ENCODE results near the gene FNBP1L.

The FNBP1L gene

DNA sequence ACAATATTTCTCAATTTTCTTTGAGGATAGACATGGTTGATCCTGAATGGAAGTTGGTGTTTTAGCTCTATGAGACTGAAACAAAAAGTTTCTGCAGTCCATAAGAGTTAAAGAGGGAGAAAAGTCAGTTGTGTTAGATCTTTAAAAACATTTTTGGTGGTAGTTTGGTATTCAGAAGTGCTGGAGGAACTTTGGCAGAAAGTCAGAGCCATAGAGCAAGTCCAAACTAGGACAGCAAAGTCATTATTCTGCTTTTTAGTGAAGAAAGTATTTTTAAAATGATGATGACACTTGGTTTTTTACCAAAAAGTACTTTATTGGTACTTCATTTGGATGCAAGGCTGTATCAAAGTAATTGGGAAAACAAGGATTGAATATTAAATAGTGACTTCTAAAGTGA is 41.8 kb downstream of the FNBP1L start:
- DNase-seq (ENCODE audit: low read depth in 2 of 2): no peak

DNA sequence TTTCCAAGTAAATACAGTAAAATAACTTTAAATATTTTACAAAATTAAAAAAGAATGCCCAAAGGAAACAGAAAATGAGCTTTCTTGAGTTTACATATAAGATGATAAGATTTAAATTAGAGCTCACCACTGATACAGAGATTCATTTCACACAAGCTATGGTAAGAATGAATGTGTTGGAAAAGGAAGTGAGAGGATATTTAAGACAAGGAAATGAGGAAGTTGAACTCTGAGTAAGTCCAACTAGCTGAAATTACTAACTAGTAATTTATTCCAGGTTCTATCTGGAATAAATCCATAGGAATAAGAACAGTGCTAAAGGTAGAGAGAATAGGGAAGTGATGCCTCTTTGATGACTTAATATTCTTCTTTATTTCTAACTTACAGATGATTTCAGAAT is 42.4 kb downstream of the FNBP1L start:
- no peak for DNase-seq (ENCODE audit: low read depth in 2 of 2)

DNA sequence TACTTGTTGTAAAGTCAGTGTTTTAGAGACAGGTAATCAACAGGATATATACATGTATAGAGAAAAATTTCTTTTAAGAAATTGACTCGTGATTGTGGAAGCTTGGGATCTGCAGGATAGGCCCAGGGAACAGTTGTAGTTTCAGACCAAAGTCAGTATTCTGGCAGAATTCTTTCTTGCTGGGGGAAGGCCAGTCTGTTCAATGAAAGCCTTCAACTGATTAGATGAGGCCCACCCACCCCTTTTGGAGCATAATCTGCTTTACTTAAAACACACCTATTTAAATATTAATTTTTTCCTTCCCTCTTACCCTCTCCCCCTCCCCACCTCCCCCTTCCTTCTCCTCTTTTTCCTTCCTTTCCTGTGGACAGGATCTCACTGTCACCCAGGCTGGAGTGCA is 48.0 kb downstream of the FNBP1L start:
- DNase-seq (ENCODE audit: low read depth in 2 of 2): no peak

DNA sequence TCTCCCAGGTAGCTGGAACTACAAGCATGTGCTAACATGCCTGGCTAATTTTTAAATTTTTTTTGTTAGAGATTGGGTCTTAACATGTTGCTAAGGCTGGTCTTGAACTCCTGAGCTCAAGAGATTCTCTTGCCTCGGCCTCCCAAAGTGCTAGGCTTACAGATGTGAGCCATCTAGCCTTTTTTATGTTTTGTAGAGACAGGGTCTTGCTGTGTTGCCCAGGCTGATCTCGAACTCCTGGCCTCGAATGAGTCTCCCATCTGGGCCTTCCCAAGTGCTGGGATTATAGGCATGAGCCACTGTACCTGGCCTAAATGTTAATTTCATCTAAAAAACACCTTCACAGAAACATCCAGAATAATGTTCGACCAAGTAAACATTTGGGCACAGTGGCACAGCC is 48.6 kb downstream of the FNBP1L start:
- DNase-seq (ENCODE audit: low read depth in 2 of 2): no peak

DNA sequence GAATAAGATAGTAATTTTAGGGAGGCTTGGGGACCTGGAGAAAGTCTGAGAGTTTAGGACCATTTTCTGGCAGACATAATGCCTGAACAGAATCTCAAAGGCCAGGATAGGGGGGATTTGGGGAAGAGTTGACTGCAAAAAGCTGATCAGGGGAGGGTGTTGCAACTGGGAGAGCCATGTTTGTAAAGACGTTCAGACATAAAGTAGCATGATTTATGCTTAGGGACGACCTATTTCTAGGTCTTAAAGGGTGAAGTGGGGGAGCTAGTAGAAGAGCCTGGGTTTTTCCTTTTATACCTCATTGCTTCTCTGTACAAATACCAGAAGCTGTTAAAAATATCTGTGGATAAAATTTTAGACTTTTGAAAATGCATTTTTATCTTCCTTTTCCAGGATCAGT is 51.2 kb downstream of the FNBP1L start:
- DNase-seq (ENCODE audit: low read depth in 2 of 2): no peak

GRCh38 chr1:93499533-93499932 is 51.6 kb downstream of the FNBP1L start:
- no peak for DNase-seq (ENCODE audit: low read depth in 2 of 2)

GRCh38 chr1:93500275-93500674 is 52.4 kb downstream of the FNBP1L start:
- DNase-seq (ENCODE audit: low read depth in 2 of 2): no peak

DNA sequence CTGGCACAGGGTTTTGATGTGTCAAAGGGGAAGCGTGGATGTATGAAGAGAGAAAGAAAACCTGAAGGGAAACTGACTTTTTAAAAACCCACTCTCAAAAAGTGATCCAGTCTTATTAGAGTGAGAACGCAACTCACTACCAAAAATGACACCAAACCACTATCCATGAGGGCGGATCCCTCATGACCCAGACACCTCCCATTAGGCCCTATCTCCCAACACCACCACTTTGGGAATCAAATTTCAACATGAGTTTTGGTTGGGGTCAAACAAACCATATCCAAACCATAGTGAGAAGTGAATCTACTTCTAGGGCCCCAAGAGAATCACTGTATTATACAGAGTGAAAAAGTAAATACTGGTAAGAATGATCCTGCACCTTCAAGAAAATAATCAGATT is 53.5 kb downstream of the FNBP1L start:
- no peak for DNase-seq (ENCODE audit: low read depth in 2 of 2)

GRCh38 chr1:93501829-93502369 is 54.0 kb downstream of the FNBP1L start:
- DNase-seq (ENCODE audit: low read depth in 2 of 2): no peak

DNA sequence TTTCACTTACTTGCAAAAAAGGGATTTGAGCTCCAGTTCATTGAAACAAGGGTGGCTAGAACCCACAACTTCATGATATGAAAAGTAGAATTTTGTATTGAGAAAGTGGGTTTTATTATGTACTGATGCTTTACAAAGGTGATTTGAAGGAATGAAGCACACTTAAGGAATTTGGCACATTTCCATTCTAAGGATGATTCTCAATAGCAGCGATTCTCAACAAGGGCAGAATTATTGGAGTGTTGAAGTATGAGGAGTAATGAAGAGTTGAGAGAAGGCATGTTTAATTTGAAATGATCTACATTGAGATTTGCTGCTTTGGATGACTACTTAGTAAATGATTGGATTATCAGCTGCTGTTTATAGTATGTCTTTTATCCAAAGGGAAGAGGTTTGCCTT is 54.7 kb downstream of the FNBP1L start:
- DNase-seq (ENCODE audit: low read depth in 2 of 2): no peak

- no peak for DNase-seq (ENCODE audit: low read depth in 2 of 2)
These were observed 55.2 kb downstream of the FNBP1L start for GRCh38 chr1:93503163-93503562.

DNA sequence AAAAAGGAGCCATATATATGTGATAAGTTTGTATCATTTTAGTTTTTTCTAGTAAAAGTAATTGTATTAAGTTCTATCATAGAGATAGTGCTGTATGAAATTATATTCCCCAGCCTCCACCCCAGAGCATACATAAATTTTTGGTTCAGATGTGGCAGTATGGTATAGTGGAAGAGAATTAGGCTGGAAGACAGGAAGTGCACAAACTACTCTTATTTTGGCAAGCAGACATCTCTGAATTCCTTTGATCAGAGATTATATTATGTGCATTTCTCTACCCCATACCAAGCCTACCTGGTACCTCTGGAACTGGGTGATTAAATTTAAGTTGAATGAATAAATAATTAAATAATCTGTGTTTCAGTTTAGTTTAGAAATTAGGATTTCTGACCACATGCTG is 55.9 kb downstream of the FNBP1L start:
- DNase-seq (ENCODE audit: low read depth in 2 of 2): no peak

DNA sequence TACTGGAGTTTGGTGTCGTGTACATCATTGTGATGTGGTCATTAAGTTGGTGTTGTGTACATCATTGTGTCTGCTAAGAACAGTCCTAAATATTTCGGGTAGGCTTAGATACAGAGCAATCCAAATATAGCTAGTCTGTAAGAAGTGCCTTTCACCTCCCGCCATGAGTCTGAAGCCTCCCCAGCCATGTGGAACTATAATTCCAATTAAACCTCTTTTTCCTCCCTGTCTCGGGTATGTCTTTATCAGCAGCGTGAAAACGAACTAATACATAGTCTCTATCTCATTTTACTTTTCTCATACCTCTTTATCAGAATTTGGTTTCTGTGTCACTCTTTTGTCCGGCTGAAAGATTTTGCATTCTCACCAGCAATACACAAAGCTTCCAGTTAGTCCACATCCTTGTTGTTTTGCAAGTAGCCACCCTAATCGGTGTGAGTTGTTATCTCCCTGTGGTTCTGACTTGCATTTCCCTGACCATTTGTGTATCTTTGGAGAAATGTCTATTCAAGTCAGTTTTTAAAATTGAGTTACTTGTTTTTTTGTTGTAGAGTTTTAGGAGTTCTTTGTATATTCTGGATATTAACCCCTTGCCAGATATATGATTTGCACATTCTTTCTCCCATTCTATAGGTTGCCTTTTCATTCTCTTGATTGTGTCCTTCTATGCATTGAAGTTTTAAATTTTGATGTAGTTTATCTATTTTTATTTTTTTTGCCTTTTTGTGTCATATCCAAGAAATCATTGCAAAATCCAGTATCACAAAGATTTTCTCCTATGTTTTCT is 56.5 kb downstream of the FNBP1L start:
- DNase-seq (ENCODE audit: low read depth in 2 of 2): no peak

DNA sequence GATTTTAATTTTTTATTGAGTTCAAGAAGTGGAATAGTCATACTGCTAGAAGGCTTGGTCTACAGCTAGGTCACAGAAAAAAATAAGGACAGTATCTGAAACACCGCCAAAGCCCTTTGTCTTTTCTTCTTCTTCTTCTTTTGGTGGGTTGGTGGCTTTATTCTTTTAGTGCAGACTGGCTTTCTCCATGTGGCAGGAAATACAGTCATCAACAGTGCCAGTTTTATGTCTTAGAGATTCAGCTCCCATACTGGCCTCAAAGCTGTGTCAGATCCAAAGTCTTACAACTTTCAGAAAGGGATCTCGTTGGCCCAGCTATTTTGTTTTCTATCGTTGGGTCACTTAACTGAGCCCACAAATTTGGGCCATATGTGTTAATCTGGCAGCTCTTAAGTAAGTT is 58.2 kb downstream of the FNBP1L start:
- no peak for DNase-seq (ENCODE audit: low read depth in 2 of 2)

DNA sequence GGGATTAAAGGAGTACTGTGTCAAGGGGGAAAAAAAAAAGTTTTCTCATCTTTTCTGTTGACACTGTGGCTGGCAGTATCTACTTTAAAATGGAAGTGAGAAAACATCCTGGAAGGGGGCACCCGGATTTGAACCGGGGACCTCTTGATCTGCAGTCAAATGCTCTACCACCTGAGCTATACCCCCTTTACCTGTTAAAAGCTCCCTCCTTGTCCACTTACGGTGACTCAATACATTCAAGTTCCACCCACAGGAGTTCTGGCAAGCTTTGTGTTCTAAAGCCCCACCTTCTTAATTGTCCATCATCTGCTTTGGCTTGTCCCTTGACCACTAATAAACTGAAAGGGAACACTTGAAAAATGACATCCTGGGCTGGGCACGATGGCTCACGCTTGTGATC is 68.2 kb downstream of the FNBP1L start:
- DNase-seq (ENCODE audit: low read depth in 2 of 2): no peak

GRCh38 chr1:93518516-93518915 is 70.6 kb downstream of the FNBP1L start:
- no peak for DNase-seq (ENCODE audit: low read depth in 2 of 2)

DNA sequence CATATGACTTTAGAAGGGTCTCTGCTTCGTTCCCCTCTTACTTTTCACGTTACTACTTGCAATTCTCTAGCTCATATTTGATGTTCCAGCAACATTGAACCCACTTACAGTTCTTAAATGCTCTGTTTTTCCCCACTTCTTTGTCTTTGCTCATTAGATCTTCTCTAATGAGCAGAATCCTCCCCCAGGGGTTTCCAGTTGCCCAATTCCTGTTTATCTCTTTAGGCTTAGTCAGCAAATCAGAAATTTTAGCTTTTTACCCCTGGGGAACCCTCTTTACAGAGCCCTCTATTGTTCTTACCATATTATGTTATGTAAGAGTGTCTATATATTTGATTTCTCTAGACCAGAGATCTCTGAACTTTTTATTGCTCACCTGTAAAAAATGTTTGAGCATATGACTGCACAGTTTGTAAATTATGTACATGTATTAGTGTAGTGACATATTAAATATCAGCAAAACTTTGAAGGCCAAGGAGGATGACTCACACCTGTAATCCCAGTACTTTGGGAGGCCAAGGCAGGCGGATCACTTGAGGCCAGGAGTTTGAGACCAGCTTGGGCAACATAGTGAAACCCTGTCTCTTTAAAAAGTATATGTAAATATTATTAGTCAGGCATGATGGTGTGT is 71.4 kb downstream of the FNBP1L start:
- DNase-seq (ENCODE audit: low read depth in 2 of 2): no peak

DNA sequence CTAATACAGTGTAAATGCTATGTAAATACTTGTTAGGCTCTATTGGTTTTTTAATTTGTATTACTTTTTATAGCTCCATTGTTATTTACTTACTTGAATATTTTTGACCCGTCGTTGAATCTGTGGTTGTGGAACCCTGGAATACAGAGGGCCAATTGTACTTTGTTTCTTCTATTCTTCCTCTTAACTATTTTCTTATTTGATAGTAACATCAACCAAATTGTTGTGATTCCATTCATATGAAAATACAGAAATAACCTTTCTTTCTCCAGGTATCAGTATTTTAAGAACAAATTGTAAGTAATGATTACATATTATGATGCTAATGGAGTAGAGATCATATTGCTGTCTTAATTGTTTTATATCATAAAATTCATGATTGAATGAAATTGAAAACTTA is 73.7 kb downstream of the FNBP1L start:
- DNase-seq (ENCODE audit: low read depth in 2 of 2): no peak

- no peak for DNase-seq (ENCODE audit: low read depth in 2 of 2)
These were observed 74.8 kb downstream of the FNBP1L start for GRCh38 chr1:93522721-93523120.

DNA sequence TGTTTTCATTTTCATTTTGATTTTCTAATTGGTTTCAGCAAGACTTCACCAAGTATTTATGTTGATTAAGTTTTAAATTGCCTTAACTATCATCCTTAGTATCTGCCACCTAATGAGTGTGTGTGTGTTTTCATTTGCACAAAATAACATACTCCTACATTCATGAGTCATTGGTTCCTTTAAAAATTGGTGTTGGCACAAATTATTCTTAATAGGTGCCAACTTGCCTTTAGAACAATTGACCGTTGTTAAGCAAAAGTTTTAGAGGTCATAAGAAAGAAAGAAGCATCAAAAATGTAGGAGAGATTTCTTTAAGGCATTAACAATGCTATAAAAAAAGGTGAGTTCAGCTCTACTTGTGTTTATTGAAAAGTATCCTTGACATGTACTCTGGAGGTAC is 77.5 kb downstream of the FNBP1L start:
- DNase-seq (ENCODE audit: low read depth in 2 of 2): no peak

GRCh38 chr1:93526431-93526830 is 78.5 kb downstream of the FNBP1L start:
- no peak for DNase-seq (ENCODE audit: low read depth in 2 of 2)

DNA sequence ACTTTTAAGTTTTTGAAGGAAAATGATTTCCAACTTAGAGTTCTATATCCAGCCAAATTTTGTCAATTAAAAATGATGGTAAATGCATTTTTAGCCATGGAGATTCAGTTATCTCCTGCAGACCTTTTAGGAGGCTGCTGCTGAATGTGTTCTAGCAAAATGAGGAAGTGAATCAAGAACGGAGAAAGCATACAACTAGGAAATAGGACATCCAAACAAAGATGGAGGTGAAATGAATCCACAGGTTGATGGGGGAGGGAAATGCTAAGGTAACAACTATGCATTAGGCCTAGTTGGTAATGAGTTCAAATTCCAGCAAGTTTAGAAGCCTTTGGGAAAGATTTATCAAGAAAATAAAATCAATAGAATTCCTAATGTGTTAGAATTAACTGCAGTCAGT is 80.5 kb downstream of the FNBP1L start:
- DNase-seq (ENCODE audit: low read depth in 2 of 2): no peak

GRCh38 chr1:93531193-93531592 is 83.3 kb downstream of the FNBP1L start:
- DNase-seq (ENCODE audit: low read depth in 2 of 2): no peak

Measured in activated CD8-positive, alpha-beta memory T cell treated with anti-CD3 and anti-CD28 coated beads for 4 hours (primary cell).